ENCODE measurements around the gene UGGT2.

GRCh38 chr13:95948656-95949055 is 104.5 kb downstream of the UGGT2 start:
- TF ChIP-seq POLR2AphosphoS5 (IDR thresholded peaks at IDR 0.05) (no peak), CTCF (IDR thresholded peaks at IDR 0.05 in 8 of 11, conservative IDR thresholded peaks at IDR 0.05 in 3 of 11) (no peak)
